ENCODE results near the gene KIAA0586.

DNA sequence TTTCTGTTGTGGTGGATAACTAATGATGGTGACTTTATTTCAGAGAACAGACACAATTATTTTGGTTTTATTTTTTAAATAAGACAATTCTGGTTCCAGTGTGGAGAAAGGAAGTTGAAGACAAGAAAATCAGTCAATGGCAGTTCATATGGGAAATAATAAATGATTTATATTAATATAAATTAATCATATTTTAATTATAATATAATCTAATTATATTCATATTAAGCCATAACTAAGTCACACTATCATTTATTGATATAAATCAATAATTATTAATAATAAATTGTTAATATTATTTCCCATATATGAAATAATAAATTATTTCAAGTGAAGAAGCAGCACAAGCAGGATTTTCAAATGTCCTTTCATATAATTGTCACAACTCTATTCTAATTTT lies 29.0 kb upstream of the KIAA0586 start:
- TF ChIP-seq, protein P1, sequence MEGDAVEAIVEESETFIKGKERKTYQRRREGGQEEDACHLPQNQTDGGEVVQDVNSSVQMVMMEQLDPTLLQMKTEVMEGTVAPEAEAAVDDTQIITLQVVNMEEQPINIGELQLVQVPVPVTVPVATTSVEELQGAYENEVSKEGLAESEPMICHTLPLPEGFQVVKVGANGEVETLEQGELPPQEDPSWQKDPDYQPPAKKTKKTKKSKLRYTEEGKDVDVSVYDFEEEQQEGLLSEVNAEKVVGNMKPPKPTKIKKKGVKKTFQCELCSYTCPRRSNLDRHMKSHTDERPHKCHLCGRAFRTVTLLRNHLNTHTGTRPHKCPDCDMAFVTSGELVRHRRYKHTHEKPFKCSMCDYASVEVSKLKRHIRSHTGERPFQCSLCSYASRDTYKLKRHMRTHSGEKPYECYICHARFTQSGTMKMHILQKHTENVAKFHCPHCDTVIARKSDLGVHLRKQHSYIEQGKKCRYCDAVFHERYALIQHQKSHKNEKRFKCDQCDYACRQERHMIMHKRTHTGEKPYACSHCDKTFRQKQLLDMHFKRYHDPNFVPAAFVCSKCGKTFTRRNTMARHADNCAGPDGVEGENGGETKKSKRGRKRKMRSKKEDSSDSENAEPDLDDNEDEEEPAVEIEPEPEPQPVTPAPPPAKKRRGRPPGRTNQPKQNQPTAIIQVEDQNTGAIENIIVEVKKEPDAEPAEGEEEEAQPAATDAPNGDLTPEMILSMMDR (IDR thresholded peaks at IDR 0.05 in 4 of 5, conservative IDR thresholded peaks at IDR 0.05 in 1 of 5) = no peak
- TF ChIP-seq POLR2A (IDR thresholded peaks at IDR 0.05) = no peak
